NOMO-1 treated with dmso at 0.1 percent for 144 hours (cell line): ENCODE data around the gene TRABD2B.

ENCODE experiments used
- DNase-seq: peaks from one replicate; lab custom pipeline; 2025; ENCODE audit not compliant: unreplicated experiment; lab: John Stamatoyannopoulos, UW

TRABD2B gene

GRCh38 chr1:47763591-47764171 is 233.5 kb downstream of the TRABD2B start:
- no peak for DNase-seq

GRCh38 chr1:47761974-47762373 is 235.2 kb downstream of the TRABD2B start:
- no peak for DNase-seq

GRCh38 chr1:47761201-47761930 is 235.8 kb downstream of the TRABD2B start:
- DNase-seq, result no peak

GRCh38 chr1:47759936-47760629 is 237.1 kb downstream of the TRABD2B start:
- no peak for DNase-seq

GRCh38 chr1:47759251-47759935 is 237.8 kb downstream of the TRABD2B start:
- no peak for DNase-seq

- no peak for DNase-seq
Observed at GRCh38 chr1:47758341-47759250, 238.6 kb downstream of the TRABD2B start.

GRCh38 chr1:47757226-47757975 is 239.8 kb downstream of the TRABD2B start:
- no peak for DNase-seq

- no peak for DNase-seq
Observed at GRCh38 chr1:47756411-47756810, 240.8 kb downstream of the TRABD2B start.

- no peak for DNase-seq
Observed at GRCh38 chr1:47756006-47756405, 241.2 kb downstream of the TRABD2B start.

- DNase-seq, result no peak
Observed at GRCh38 chr1:47755101-47755990, 241.8 kb downstream of the TRABD2B start.

GRCh38 chr1:47754221-47754620 is 243.0 kb downstream of the TRABD2B start:
- DNase-seq, result no peak

- DNase-seq, result no peak
Observed at GRCh38 chr1:47753808-47754207, 243.4 kb downstream of the TRABD2B start.

- no peak for DNase-seq
Observed at GRCh38 chr1:47752559-47752958, 244.6 kb downstream of the TRABD2B start.

GRCh38 chr1:47751996-47752451 is 245.2 kb downstream of the TRABD2B start:
- no peak for DNase-seq

- DNase-seq, result no peak
Observed at GRCh38 chr1:47751193-47751592, 246.0 kb downstream of the TRABD2B start.

- DNase-seq, result no peak
Observed at GRCh38 chr1:47745715-47746609, 251.2 kb downstream of the TRABD2B start.

- no peak for DNase-seq
Observed at GRCh38 chr1:47742890-47743760, 254.1 kb downstream of the TRABD2B start.
